ENCODE results near the gene ST3GAL3. TPM values are rescaled to one million over a fixed set of nuclear protein-coding genes. Genes with fewer than 3 reads are reported as not detected.

Gene ST3GAL3
- total RNA-seq, 1 experiment from 2014 or later: 20.0 TPM

DNA sequence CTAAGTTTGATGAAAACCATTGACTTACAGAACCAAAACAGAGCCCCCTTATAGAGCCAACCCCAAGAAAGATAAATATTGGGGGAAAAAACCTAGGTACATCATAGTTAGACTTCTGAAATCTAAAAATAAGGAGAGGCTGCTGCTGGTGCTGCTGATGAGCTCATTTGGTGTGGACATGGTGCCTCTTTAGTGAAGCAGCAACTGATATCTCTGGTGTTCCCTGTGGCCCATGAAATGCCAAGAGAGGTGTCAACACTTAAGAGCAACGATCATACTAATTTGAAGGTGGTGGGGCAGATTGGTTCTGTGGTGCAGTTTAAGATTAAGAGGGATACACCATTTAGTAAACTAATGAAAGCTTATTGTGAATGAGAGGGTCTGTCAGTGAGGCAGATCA is 35.9 kb downstream of the ST3GAL3 start:
- Mint-ChIP-seq H3K4me1 (ENCODE audit: low read depth, unreplicated experiment) (no peaks in the 10 kb centered on the region), H3K36me3 (ENCODE audit: insufficient read depth, unreplicated experiment) (no peaks in the 10 kb centered on the region), H3K9me3 (ENCODE audit: low read depth, unreplicated experiment) (no peaks in the 10 kb centered on the region), H3K4me3 (ENCODE audit: low read depth, unreplicated experiment) (no peak overlapping the region), H3K27ac (ENCODE audit: unreplicated experiment) (no peak overlapping the region), H3K27me3 (ENCODE audit: unreplicated experiment) (no peaks in the 10 kb centered on the region)
- TF ChIP-seq, protein P1, sequence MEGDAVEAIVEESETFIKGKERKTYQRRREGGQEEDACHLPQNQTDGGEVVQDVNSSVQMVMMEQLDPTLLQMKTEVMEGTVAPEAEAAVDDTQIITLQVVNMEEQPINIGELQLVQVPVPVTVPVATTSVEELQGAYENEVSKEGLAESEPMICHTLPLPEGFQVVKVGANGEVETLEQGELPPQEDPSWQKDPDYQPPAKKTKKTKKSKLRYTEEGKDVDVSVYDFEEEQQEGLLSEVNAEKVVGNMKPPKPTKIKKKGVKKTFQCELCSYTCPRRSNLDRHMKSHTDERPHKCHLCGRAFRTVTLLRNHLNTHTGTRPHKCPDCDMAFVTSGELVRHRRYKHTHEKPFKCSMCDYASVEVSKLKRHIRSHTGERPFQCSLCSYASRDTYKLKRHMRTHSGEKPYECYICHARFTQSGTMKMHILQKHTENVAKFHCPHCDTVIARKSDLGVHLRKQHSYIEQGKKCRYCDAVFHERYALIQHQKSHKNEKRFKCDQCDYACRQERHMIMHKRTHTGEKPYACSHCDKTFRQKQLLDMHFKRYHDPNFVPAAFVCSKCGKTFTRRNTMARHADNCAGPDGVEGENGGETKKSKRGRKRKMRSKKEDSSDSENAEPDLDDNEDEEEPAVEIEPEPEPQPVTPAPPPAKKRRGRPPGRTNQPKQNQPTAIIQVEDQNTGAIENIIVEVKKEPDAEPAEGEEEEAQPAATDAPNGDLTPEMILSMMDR (IDR thresholded peaks at IDR 0.05; ENCODE audit: unreplicated experiment): no peak
- CTCF ChIA-PET: interaction anchor here (0.6 kb wide), 1 partner anchor 92 kb away, joined by 3 read pairs; no protein-coding TSS in a partner anchor
- no peak for DNase-seq
- intact Hi-C loops (cut with micrococcal nuclease; ENCODE audit: unreplicated experiment): no loop called here
- no TSS peak for BruUV-seq (replicated peaks)

DNA sequence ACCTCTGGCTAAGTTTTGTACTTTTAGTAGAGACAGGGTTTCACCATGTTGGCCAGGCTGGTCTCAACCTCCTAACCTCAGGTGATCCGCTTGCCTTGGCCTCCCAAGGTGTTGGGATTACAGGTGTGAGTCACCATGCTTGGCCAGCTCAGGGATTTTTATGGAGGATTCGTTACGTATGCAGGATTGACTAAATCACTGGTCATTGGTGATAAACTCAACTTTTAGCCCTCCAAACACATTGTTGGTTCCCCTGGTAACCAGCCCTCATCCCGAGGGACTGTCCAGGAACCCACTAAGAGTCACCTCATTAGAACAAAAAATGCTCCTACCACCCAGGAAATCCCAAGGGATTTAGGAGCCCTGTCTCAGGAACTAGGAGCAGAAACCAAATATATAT is 40.4 kb downstream of the ST3GAL3 start:
- CTCF ChIA-PET: no interaction called here
- Mint-ChIP-seq H3K36me3 (ENCODE audit: insufficient read depth, unreplicated experiment) (no peaks in the 10 kb centered on the region), H3K27me3 (ENCODE audit: unreplicated experiment) (no peaks in the 10 kb centered on the region), H3K4me1 (ENCODE audit: low read depth, unreplicated experiment) (no peaks in the 10 kb centered on the region), H3K9me3 (ENCODE audit: low read depth, unreplicated experiment) (no peaks in the 10 kb centered on the region), H3K27ac (ENCODE audit: unreplicated experiment) (no peak overlapping the region), H3K4me3 (ENCODE audit: low read depth, unreplicated experiment) (no peak overlapping the region)
- intact Hi-C loops (cut with micrococcal nuclease; ENCODE audit: unreplicated experiment): no loop called here
- TF ChIP-seq, protein P1 (IDR thresholded peaks at IDR 0.05; ENCODE audit: unreplicated experiment): no peak
- DNase-seq: no peak
- BruUV-seq (replicated peaks): no TSS peak

DNA sequence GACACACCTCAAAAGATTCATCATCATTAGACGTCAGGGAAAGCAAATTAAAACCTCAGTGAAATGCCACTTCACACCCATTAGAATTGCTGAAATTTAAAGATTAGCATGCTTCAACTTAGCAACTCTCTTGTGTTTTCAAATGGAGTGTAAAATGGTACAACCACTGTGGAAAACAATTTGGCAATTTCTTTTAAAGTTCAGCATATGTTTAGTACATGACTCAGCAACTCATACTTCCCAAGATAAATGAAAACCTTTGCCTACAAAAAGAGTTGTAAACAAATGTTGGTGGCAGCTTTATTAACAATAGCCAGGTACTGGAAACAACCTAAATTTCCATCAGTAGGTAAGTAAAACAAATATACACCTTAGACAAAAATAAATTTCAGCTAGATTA is 42.7 kb downstream of the ST3GAL3 start:
- H3K27ac Mint-ChIP-seq (ENCODE audit: unreplicated experiment): no peak overlapping the region
- BruUV-seq (replicated peaks): no TSS peak
- H3K9me3 Mint-ChIP-seq (ENCODE audit: low read depth, unreplicated experiment): no peaks in the 10 kb centered on the region
- no peak for DNase-seq
- no peaks in the 10 kb centered on the region for H3K4me1 Mint-ChIP-seq (ENCODE audit: low read depth, unreplicated experiment)
- no peaks in the 10 kb centered on the region for H3K36me3 Mint-ChIP-seq (ENCODE audit: insufficient read depth, unreplicated experiment)
- no peaks in the 10 kb centered on the region for H3K27me3 Mint-ChIP-seq (ENCODE audit: unreplicated experiment)
- intact Hi-C loops (cut with micrococcal nuclease; ENCODE audit: unreplicated experiment): no loop called here
- no peak overlapping the region for H3K4me3 Mint-ChIP-seq (ENCODE audit: low read depth, unreplicated experiment)
- CTCF ChIA-PET: interaction anchor here (0.7 to 1.0 kb wide), 2 partner anchors 13 to 185 kb away, joined by 3 read pairs; no protein-coding TSS in a partner anchor
- TF ChIP-seq, protein P1 (IDR thresholded peaks at IDR 0.05; ENCODE audit: unreplicated experiment): no peak

DNA sequence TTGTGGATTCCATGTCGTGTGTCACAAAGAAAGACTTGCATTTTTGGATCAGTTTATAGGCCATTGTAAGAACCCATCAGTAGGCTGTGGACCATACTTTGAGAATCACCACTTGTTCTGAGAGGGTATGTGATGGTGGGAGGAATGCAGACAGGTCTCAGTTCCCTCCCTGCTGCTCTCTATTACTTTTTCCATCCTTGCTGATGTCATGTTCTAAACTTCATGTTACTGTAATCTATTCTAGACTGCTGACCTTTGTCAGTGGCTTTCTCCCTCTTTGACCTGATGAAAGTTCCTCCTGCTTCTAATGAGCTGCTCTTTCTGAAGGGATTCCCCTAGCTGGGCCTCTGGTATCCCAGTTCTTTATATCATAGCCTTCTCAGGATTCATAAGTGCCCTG is 46.1 kb downstream of the ST3GAL3 start:
- intact Hi-C loops (cut with micrococcal nuclease; ENCODE audit: unreplicated experiment): no loop called here
- H3K4me1 Mint-ChIP-seq (ENCODE audit: low read depth, unreplicated experiment): peaks cover 8% of the 10 kb centered on the region
- no peak for DNase-seq
- no TSS peak for BruUV-seq (replicated peaks)
- TF ChIP-seq, protein P1 (IDR thresholded peaks at IDR 0.05; ENCODE audit: unreplicated experiment): no peak
- no peaks in the 10 kb centered on the region for H3K27me3 Mint-ChIP-seq (ENCODE audit: unreplicated experiment)
- no peak overlapping the region for H3K27ac Mint-ChIP-seq (ENCODE audit: unreplicated experiment)
- H3K36me3 Mint-ChIP-seq (ENCODE audit: insufficient read depth, unreplicated experiment): no peaks in the 10 kb centered on the region
- CTCF ChIA-PET: interaction anchor here (1.8 kb wide), 1 partner anchor 10 kb away, joined by 6 read pairs; no protein-coding TSS in a partner anchor
- H3K4me3 Mint-ChIP-seq (ENCODE audit: low read depth, unreplicated experiment): no peak overlapping the region
- H3K9me3 Mint-ChIP-seq (ENCODE audit: low read depth, unreplicated experiment): no peaks in the 10 kb centered on the region
